NCI-H82 (cell line): ENCODE results near the gene PVALB.
"Not testable (repeated sequence)": the region's sequence is repeated elsewhere in the genome, so short reads cannot be mapped to it uniquely, and the experiment has no call there.

ENCODE experiments used
- DNase-seq: peaks from one replicate; lab custom pipeline; 2025; lab: John Stamatoyannopoulos, UW

PVALB gene

DNA sequence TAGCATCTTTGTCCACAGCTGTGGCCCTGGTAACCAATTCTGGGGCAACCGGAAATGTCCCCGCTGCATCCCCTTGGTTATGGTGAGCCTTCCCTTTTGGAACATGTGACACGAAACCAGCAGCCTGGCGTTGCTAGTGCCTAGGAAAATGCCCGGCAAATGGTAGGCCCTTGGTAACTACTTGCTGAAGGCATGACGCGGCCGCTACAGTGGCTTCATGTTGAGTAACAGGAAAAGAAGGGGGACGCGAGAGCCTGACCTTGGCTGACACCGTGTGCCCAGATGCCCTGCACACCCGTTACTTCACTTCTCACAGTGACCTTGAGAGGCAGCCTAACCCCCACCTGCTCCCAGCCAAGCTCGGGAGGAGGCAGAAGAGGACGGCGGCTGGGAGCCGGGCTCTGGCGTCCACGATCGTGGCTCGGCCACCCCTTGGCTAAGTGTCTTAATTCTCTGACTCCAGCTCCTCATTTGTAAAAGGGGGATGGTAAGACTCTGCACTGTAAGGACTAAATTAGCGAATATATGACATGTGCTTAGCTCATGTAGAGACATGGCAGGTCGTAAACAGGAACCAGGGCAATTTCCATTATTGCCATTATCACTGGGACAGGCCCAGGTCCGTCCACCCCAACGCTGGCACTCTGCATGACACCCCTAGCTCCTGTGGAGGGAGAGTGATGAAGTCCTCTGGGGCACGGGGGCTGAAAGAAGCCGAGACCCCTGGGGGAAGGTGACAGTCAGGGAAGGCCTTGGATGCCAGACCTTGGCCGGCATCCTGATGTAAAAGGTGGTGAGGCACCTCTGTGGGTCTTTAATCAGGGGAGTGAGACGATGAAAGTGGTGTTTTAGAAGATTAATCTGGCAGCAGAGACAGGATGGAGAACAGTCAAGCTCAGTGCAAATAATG is 59.8 kb downstream of the PVALB start:
- DNase-seq, result no peak

DNA sequence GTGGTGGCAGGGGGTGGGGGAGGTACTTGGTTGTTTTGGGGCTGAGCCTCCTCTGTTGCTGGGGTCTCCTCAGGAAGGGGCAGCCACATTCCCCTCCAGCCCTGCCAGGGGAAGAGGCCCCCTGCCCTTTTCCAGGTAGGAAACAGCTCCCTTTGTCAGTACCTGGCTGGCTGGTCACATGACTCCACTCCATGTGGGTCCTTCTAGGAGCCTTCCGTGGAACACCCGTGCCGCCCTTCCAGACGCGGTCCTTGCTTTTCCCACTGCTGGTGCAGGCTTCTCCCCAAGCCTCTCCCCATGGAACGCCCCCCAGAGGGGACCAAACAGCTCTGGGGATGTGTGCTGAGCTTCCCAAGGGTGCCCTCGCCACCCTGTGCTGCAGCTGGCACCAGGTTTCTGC is 60.8 kb downstream of the PVALB start:
- DNase-seq, result no peak

DNA sequence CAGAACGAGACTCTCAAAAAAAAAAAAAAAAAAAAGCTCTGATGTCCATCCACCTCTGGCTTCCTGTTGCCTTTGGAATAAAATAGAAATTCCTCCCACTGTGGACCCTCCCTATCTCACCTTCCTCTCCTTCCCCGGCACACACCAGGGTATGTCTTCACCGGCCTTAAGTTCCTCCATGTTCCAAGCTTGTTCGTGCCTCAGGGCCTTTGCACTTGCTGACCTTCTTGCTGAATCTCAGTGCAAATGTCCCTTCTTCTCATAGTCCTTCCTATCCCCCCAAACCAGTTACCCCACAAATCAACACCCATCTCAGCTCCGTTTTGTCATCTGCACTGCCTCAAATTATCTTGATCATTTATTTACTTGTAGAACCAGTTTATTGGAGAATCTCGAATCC is 61.5 kb downstream of the PVALB start:
- DNase-seq, result no peak

DNA sequence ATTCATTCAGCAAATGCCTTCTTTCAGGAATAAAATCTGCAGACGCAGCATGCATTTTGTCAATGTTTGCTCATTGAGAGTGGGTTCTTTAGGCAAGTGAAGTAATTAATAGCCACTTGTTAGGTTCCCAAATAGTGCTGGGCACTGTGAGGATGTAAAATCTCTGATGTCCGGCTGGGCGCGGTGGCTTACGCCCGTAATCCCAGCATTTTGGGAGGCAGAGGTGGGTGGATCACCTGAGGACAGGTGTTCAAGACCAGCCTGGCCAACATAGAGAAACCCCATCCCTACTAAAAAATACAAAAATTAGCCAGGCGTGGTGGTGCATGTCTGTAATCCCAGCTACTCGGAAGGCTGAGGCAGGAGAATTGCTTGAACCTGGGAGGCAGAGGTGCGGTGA is 62.0 kb downstream of the PVALB start:
- DNase-seq, result not testable (repeated sequence)

DNA sequence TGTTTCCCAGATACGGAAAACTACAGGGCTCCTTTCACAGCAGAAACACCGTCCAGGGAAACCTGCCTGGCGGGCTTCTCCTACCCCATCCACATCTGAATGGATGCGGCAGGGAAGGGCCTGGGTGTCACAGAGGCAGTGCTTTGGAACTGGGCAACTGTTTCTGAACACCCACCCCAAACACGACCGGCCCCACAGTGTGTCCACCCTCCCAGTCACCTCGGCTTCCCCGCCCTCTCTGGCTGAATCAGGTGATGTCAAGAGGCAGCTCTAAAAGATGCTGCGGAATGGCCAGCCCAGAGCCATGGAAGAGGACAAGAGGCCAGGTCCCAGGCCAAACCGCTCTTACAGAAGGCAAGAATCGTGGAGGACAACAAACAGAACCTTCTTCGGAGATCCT is 62.9 kb downstream of the PVALB start:
- DNase-seq, result no peak

DNA sequence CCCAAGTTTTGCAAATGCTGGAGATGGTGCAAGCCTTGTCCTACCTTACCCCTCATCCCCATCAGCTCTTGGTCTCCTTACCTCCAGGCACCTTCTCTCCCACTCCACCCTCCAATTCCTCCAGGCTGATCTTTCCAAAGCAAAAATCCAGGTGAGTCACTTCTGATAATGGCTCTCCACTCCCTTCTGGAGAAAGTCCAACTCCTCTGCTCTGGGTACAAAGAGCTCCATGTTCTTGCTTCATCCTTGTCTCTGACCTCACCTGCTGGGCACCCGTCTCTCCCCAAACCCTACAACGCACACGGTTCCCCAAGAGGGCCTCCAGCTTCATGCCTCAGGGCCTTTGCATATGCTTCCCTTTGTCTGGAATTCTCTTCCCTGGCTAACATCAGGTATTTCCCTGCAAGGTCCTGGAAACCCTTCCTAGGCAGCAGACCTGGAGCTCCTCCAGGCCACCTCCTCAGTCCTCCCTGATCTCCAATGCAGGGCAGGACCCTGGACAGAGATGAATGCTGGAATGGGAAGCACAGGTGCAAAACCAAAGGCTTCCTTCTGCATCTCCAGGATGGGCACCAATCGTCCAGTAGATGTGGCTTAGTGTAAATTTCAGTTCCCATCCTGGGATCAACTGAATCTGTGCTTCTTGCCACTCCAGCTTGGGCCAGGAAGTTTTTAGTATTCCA is 63.6 kb downstream of the PVALB start:
- DNase-seq, result no peak
